ENCODE measurements around the gene C1GALT1C1L.
"Not testable (repeated sequence)": the region's sequence is repeated elsewhere in the genome, so short reads cannot be mapped to it uniquely, and the experiment has no call there.

Gene C1GALT1C1L

DNA sequence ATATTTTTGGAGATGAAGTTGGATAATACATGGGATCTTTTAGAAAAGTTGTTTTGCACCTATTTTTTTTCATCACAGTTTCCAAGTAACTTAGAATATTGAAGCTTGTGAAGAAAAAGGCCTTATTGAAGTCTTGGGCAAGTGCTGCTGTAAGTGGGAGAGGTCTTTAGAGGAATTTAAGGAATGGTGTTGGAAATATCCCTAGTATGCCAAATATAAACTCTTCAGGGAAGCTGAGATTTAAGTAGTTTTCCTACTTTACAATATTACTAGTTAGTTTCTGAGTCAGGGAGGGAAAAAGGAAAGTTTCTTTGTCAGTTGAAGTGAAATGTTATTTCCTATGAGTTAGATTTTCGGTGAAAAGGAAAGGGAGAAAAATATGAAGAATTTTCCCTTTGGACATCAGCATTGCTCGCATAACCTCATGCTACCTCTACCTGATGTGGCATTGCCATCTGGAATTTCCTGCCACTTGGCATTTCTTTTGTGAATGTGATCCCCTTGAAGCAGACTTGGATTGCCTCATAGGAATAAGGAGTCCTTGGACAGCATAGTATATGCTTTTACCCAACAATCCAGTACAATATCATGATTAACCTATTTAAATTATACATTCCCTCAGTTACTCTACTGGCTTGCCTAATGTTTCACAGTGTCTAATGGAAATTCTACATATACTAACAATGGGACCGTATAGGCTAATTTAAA is 27.1 kb downstream of the C1GALT1C1L start:
- no peak for DNase-seq

DNA sequence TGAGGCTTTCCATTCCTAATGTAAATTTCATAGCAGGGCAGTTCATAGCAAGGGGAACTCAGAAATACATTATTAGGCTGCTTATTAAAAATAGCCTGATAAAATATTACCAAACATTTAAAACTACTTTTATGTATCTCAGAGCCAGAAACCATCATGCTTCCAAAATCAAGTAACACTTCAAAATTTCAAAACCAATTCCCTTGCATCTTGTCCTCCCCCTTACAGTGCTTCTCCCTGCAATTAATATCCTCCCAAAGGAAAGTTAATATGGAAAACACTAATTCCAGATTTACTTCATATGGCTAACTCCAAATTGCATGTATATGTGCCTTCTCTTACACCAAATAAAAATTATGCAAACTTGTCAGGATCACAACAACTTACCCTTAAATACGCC is 32.5 kb downstream of the C1GALT1C1L start:
- DNase-seq, result no peak

DNA sequence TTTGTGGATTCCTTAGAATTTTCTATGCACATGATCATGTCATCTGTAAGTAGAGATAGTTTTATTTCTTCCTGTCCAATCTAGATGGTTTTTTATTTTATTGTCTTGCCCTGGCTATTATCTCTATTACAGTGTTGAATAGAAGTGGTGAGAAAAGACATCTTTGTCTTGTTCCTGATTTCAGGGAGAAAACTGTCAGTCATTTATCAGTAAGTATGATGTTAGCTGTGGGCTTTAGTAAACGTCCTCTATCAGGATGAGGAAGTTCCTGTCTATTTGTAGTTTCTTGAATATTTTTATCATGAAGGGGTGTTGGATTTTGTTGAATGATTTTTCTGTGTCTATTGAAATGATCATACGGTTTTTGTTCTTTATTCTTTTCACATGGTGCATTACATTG is 33.9 kb downstream of the C1GALT1C1L start:
- peak; percentile 72 for DNase-seq

DNA sequence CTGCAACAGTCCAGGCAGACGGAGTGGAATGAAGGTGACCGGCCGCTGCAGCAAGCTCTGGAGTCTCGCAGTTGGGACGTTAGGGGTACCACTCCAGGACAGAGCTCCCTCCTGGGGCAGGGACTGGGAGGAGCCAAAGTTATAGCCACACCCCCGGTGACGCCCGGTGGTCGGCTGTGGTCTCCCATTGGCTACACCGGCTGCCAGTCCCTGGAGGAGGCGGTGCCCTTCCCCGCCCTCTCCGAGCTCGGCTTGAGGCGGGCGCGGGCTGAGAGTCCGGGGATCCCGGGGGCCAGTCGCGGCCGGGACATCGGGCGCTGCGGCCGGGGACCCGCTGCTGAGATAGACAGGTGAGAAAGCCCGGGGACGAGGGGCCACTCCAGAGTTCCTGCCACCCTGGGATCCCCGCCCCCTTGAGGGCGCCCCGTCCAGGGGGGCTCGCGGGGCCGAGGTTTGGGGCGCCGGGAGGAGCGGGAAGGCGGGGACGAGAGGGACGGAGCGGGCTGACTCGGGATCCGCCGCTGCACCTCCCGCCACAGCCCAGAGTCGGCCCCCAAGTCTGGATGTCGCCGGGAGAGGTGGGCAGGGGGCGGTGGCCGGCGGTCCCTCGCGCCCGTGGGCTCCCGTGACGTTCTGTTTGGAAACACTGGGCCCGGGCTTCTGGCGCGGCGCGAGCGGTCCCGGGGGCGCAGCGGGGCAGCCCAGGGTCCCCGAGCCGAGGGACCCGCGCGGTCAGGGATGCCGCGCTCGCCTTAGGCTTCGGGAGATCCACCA is 39.0 kb downstream of the C1GALT1C1L start, which contains the start of gene PLEKHH2:
Gene PLEKHH2 (plus strand): TSS at position 231 of the 774 bp plus-strand sequence. CDS start 7,414 bp downstream, outside the sequence.
- DNase-seq, result peak; percentile 85

DNA sequence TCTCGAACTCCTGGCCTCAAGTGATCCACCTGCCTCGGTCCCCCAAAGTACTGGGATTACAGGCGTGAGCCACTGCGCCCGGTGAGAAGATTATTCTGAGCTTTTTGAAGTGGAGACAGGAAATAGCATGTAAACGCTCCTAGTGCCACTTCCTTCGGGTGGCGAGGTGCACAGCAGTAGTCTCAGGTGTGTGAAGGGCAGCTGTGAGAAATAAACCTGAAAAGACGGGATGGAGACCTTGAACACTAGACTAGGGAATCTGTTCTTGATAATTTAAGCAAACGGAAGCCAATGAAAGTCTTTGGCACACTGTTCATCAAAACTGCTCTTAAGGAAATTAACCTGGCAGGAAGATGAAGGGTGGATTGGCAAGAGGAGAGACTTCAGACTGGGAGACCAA is 39.6 kb downstream of the C1GALT1C1L start:
- DNase-seq, result no peak

DNA sequence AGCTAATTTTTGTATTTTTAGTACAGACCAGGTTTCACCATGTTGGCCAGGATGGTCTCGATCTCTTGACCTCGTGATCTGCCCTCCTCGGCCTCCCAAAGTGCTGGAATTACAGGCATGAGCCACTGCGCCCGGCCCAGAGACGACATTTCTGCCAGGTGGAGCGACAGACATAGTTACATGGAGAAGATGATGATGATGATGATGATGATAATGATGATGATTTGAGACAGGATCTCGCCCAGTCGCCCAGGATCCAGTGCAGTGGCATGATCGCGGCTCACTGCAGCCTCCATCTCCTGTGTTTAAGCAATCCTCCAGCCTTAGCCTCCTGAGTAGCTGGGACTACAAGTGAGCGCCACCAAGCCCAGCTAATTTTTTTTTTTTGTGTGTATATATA is 40.1 kb downstream of the C1GALT1C1L start:
- DNase-seq, result not testable (repeated sequence)

DNA sequence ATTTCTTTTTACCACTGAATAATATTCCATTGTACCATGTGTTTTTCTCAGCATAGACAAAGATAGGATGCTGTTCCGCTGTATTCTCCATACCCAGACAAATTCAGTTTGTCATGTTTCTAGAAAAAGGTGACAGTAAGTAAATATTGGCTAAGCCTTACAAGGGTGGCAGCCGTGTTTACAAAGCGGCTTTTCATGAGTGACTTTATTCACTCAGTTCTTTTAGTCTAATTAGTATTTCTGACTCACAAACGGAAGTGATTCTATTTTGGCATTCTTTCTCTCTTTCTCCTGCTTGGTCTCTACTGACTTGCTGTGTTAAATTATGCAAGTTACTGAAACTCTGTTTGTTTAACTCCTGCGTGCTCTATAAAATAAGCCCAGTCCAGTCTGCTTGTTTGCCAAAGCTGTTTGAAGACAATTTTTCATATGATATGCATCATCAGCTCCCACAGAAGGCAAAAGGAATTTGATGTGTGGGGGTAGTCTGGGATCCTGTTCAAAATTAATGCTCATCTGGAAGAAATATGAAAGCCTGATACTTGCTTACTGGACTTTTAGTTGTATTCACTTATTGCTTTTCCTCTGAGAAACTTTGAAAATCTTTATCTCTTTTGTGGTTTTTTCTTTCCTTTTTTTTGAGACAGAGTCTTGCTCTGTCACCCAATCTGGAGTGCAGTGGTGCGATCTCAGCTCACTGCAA is 41.5 kb downstream of the C1GALT1C1L start:
- peak; percentile 44 for DNase-seq

DNA sequence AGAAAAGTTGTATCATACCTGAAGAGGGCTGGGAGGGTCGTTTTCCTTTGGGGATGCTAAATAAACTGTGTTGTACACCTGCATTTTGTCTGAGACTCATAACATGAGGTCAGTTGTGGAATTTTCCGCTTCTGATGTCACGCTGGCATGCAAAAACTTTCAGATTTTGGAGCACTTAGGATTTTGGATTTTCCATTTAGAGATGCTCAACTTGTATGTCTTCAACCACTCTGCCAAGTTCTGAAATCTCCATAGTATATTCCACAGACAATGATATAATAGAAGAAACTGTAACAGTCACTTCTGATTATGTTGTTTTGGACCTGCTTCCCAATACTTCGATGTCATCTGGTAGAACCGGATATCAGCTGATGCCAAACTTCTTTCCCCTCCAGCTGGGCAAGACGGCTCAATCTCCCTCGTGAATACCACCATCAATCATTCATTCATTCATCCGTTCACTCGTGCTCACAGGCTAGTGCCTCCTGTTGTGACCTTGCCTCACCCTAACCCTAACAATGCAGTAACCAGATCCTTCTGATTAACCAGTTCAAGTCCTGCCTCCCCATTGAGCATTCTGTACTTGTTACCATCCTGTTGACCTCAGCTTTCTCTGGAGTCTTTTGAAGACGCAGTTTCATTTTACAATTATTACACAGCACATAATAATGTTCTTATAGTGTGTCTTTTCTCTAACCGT is 44.5 kb downstream of the C1GALT1C1L start:
- no peak for DNase-seq
